Measurements from ENCODE around the gene CERK. TPM values are rescaled to one million over a fixed set of nuclear protein-coding genes. Genes with fewer than 3 reads are reported as not detected.
A peak's percentile ranks its signal among the peaks of the same experiment; 100 is the strongest.

Gene CERK
- total and polyA plus RNA-seq, 9 of the 15 experiments (the other 6 are each of a cell fraction or from before 2014, with no cell fraction given) = 1.1 to 14.9 (median 8.7) TPM

- TF ChIP-seq ZNF318 (IDR thresholded peaks at IDR 0.05; ENCODE audit: borderline replicate concordance in 1 of 2, low read depth in 1 of 2) (no peak), XRCC3 (IDR thresholded peaks at IDR 0.05) (no peak), ZNF449 (CRISPR knock-in tag; IDR thresholded peaks at IDR 0.05) (no peak), AFF4 (CRISPR knock-in tag; IDR thresholded peaks at IDR 0.05) (no peak), HEY1 (CRISPR knock-in tag; IDR thresholded peaks at IDR 0.05; ENCODE audit: borderline replicate concordance) (no peak), ZNF384 (IDR thresholded peaks at IDR 0.05; ENCODE audit: low read depth, low read length) (peak; percentile 49), TARDBP (IDR thresholded peaks at IDR 0.05) (no peak)
Measured at GRCh38 chr22:46763051-46763705, 25.1 kb upstream of the CERK start (continued).
